Endothelial cell of umbilical vein (primary cell): ENCODE results near the gene PBX3. TPM values are rescaled to one million over a fixed set of nuclear protein-coding genes. Genes with fewer than 3 reads are reported as not detected.
"Not testable (repeated sequence)": the region's sequence is repeated elsewhere in the genome, so short reads cannot be mapped to it uniquely, and the experiment has no call there.

Experiments used
- BruUV-seq: library from RNA; stranded (reverse); fragments of 400-500 nt; replicated peaks from 2 replicates; lab custom pipeline; 2021; lab: Mats Ljungman, UMichigan
- CTCF ChIA-PET: fragments of 300-600, 350-600 bp; sonication (Branson Sonifier 250); formaldehyde crosslinking; loops from one replicate; lab custom pipeline; 2021; ENCODE audit warnings: antibody characterized with exemption, inconsistent platforms; lab: Charles Lee
- POLR2A ChIA-PET: fragments of 300-600, 350-600 bp; sonication (Branson Sonifier 250); formaldehyde crosslinking; loops from one replicate; lab custom pipeline; 2021; ENCODE audit warnings: antibody characterized with exemption, inconsistent platforms; lab: Charles Lee
- DNase-seq: peaks from one replicate; pipeline ENCODE4 v3.0.0-alpha.2; 2011; ENCODE audit warnings: low read depth, low spot score
- FAIRE-seq: peaks from 2 replicates; lab custom pipeline; 2011; peaks lifted over from hg19 to GRCh38; lab: Jason Lieb, UNC
- H2AFZ ChIP-seq: 2 replicates; pipeline ENCODE4 v1.6.0; 2012; ENCODE audit warnings: low read depth, low read length, control low read depth, inconsistent platforms
- H3K27ac ChIP-seq: 2 replicates; pipeline ENCODE4 v1.5.1; 2011; ENCODE audit warnings: low read depth, mild to moderate bottlenecking, control low read depth, low read length, moderate library complexity; ENCODE audit not compliant: insufficient read depth
- H3K27me3 ChIP-seq, 2 experiments: 2 replicates each; pipeline versions ENCODE4 v1.6.0 to v1.6.1; 2011; ENCODE audit warnings: low read length in 2 of 2, mixed read lengths in 1 of 2; ENCODE audit not compliant: control insufficient read depth in 2 of 2, insufficient read depth in 2 of 2
- H3K36me3 ChIP-seq, 2 experiments: 2 replicates in 1 of 2; 3 replicates in 1 of 2; pipeline ENCODE4 v1.5.1; 2011; ENCODE audit warnings: low read length in 2 of 2, mild to moderate bottlenecking in 1 of 2, moderate library complexity in 1 of 2; ENCODE audit not compliant: control insufficient read depth in 2 of 2, insufficient read depth in 2 of 2; ENCODE audit errors: extremely low read depth in 1 of 2
- H3K4me1 ChIP-seq: 3 replicates; pipeline ENCODE4 v1.5.1; 2011; ENCODE audit warnings: mild to moderate bottlenecking, low read length; ENCODE audit not compliant: control insufficient read depth, insufficient read depth; ENCODE audit errors: extremely low read depth
- H3K4me2 ChIP-seq: 2 replicates; pipeline ENCODE4 v1.6.1; 2011; ENCODE audit warnings: low read length, control low read depth, mixed read lengths; ENCODE audit not compliant: insufficient read depth
- H3K4me3 ChIP-seq, 3 experiments: fragments of 200-600 bp in 1 of 3; sonication (generic), shearing (Covaris generic) in 1 of 3; replicated peaks in 1 of 3; 2 replicates each; pipeline ENCODE4 v1.5.1; 2011 to 2016; ENCODE audit warnings: control low read depth in 3 of 3, low read length in 3 of 3, mild to moderate bottlenecking in 2 of 3, inconsistent platforms in 1 of 3, low read depth in 1 of 3, moderate library complexity in 1 of 3; ENCODE audit not compliant: insufficient read depth in 1 of 3
- H3K79me2 ChIP-seq: 2 replicates; pipeline ENCODE4 v1.6.0; 2012; ENCODE audit warnings: low read length, inconsistent platforms; ENCODE audit not compliant: control insufficient read depth, insufficient read depth
- H3K9ac ChIP-seq: replicated peaks from 2 replicates; pipeline ENCODE3; 2011; ENCODE audit warnings: low read length, control low read depth; ENCODE audit not compliant: insufficient read depth; ENCODE audit errors: extremely low read depth
- H3K9me1 ChIP-seq: replicated peaks from 3 replicates; pipeline ENCODE4 v1.6.0; 2011; ENCODE audit warnings: mild to moderate bottlenecking, low read length; ENCODE audit not compliant: control insufficient read depth, insufficient read depth; ENCODE audit errors: extremely low read depth
- H3K9me3 ChIP-seq: replicated peaks from 2 replicates; pipeline ENCODE4 v1.5.1; 2012; ENCODE audit warnings: low read length, inconsistent platforms; ENCODE audit not compliant: control insufficient read depth, insufficient read depth
- H4K20me1 ChIP-seq: replicated peaks from 2 replicates; pipeline ENCODE3; 2011; ENCODE audit warnings: mild to moderate bottlenecking, low read length; ENCODE audit not compliant: control insufficient read depth, insufficient read depth; ENCODE audit errors: extremely low read depth
- EZH2 ChIP-seq: IDR thresholded peaks from 2 replicates; pipeline ENCODE4 v1.6.1; 2012; ENCODE audit warnings: borderline replicate concordance, low read depth, mild to moderate bottlenecking, moderate library complexity, low read length, inconsistent platforms; ENCODE audit not compliant: severe bottlenecking
- dilution Hi-C: fragments of 300-500 bp; cut with MboI; formaldehyde crosslinking; loops from one replicate; pipeline ENCODE4 v1.15.0; 2019; ENCODE audit warnings: low sequenced_read_pairs; ENCODE audit not compliant: extremely low pct_ligation_motif_present
- intact Hi-C: fragments of 100-400 bp; cut with micrococcal nuclease; formaldehyde crosslinking; loops from one replicate; pipeline ENCODE4 v1.10.0; 2022
- polyA plus RNA-seq, 4 experiments: library from polyadenylated mRNA; depleted of rRNA in 3 of 4; stranded (reverse) in 3 of 4; unstranded in 1 of 4; fragments of >200 nt; gene quantifications; 2 replicates each; pipeline versions ENCODE4 v1.2.1 to v1.2.3, GENCODE V29; 2011 to 2012; ENCODE audit warnings: missing spikeins in 1 of 4
- total RNA-seq: library from RNA; stranded (reverse); gene quantifications from 2 replicates; pipeline ENCODE4 v1.2.3, GENCODE V29; 2021

PBX3 gene
- total and polyA plus RNA-seq, 2 donors (not counting 3 experiments of a cell fraction or from before 2014, with no cell fraction given), result 18.8 to 42.0 TPM

- Histone ChIP-seq H3K4me3 (no peak overlapping the region), H4K20me1 (no peaks in the 10 kb centered on the region), H3K9me3 (no peaks in the 10 kb centered on the region), H3K27ac (no peak overlapping the region), H3K9ac (no peak overlapping the region), H2AFZ (no peak overlapping the region), H3K4me1 (no peaks in the 10 kb centered on the region), H3K79me2 (peaks cover 34% of the 10 kb centered on the region), H3K27me3 (no peaks in the 10 kb centered on the region), H3K36me3 (no peaks in the 10 kb centered on the region), H3K4me2 (no peak overlapping the region), H3K9me1 (no peaks in the 10 kb centered on the region)
- no peak for DNase-seq
- ChIA-PET POLR2A (no interaction called here), CTCF (no interaction called here)
- TF ChIP-seq EZH2, result no peak
- no TSS peak for BruUV-seq
- FAIRE-seq, result no peak
- dilution Hi-C loops (no loop called here), intact Hi-C loops (no loop called here)
Measured at GRCh38 chr9:125774106-125774505, 26.9 kb downstream of the PBX3 start.

- H3K9ac ChIP-seq, H3K27me3 ChIP-seq, dilution Hi-C loops, H3K4me2 ChIP-seq, DNase-seq, H2AFZ ChIP-seq, CTCF ChIA-PET, H4K20me1 ChIP-seq, H3K36me3 ChIP-seq, intact Hi-C loops, H3K4me1 ChIP-seq, BruUV-seq, H3K4me3 ChIP-seq, H3K9me3 ChIP-seq, H3K9me1 ChIP-seq, FAIRE-seq, POLR2A ChIA-PET, H3K27ac ChIP-seq: not testable (repeated sequence)
- H3K79me2 ChIP-seq, result peaks cover 27% of the 10 kb centered on the region
Measured at GRCh38 chr9:125776789-125777188, 29.6 kb downstream of the PBX3 start.

GRCh38 chr9:125778538-125779219, 31.5 kb downstream of the PBX3 start:
- peaks cover 17% of the 10 kb centered on the region for H3K79me2 ChIP-seq
- H3K27ac ChIP-seq, H3K9ac ChIP-seq, intact Hi-C loops, H3K9me3 ChIP-seq, H3K36me3 ChIP-seq, H2AFZ ChIP-seq, dilution Hi-C loops, POLR2A ChIA-PET, H4K20me1 ChIP-seq, H3K9me1 ChIP-seq, H3K4me3 ChIP-seq, H3K4me1 ChIP-seq, DNase-seq, H3K4me2 ChIP-seq, BruUV-seq, H3K27me3 ChIP-seq: not testable (repeated sequence)
- FAIRE-seq, result peak; percentile 78
- CTCF ChIA-PET, result interaction anchor here (0.8 kb wide), 1 partner anchor 11 kb away, joined by 3 read pairs; no protein-coding TSS in a partner anchor

- dilution Hi-C loops, BruUV-seq: not testable (repeated sequence)
Measured at GRCh38 chr9:125779220-125779565, 32.0 kb downstream of the PBX3 start.

More at GRCh38 chr9:125779220-125779565, 32.0 kb downstream of the PBX3 start:
- H3K27me3 ChIP-seq, CTCF ChIA-PET, DNase-seq, H3K4me3 ChIP-seq, FAIRE-seq, H3K4me1 ChIP-seq, H3K9me1 ChIP-seq, POLR2A ChIA-PET, H2AFZ ChIP-seq, H3K9me3 ChIP-seq, H3K36me3 ChIP-seq, intact Hi-C loops, H3K4me2 ChIP-seq, H4K20me1 ChIP-seq, H3K27ac ChIP-seq, H3K9ac ChIP-seq: not testable (repeated sequence)
- H3K79me2 ChIP-seq, result peaks cover 18% of the 10 kb centered on the region
